Right lobe of liver (tissue), 4 donors: ENCODE results near the gene GPR183.

Experiments used
- CTCF ChIP-seq, 4 donors: fragments of 200-600 bp in 3 of 4; fragments of 450-650 bp in 1 of 4; IDR thresholded peaks; one replicate each; pipeline versions ENCODE4 v1.5.1 to v1.8.0; 2016 to 2022; ENCODE audit warnings: antibody characterized with exemption in 4 of 4, mild to moderate bottlenecking in 2 of 4
- POLR2A ChIP-seq: fragments of 450-650 bp; IDR thresholded peaks from one replicate; pipeline ENCODE4 v1.6.1; 2017; ENCODE audit warnings: antibody characterized with exemption, mild to moderate bottlenecking
- donor health status: DM: no; HTN: no; CAD: no.
- donor health status: DM: no; HTN: no; CAD: no.
- donor health status: DM: no; HTN: yes; CAD: no.

- TF ChIP-seq CTCF (IDR thresholded peaks at IDR 0.05) (no peak), POLR2A (no peak)
These were observed 40.8 kb upstream of the GPR183 start for GRCh38 chr13:99347911-99348451.
